Gastrocnemius medialis (tissue), 4 donors: ENCODE results near the gene CFAP77.

ENCODE experiments used
- CTCF ChIP-seq, 5 experiments: fragments of 450-650 bp in 3 of 5; fragments of 200-600 bp in 2 of 5; sonication (generic) in 2 of 5; IDR thresholded peaks in 4 of 5; conservative IDR thresholded peaks in 1 of 5; 1 replicate in 4 of 5; 2 replicates in 1 of 5; pipeline ENCODE4 v1.5.1; 2016 to 2019; ENCODE audit warnings: antibody characterized with exemption in 5 of 5, mild to moderate bottlenecking in 3 of 5, moderate library complexity in 3 of 5
- POLR2A ChIP-seq, 2 donors: fragments of 450-650 bp; IDR thresholded peaks; one replicate each; pipeline ENCODE4 v1.6.1; 2017; ENCODE audit warnings: antibody characterized with exemption in 2 of 2, mild to moderate bottlenecking in 2 of 2, moderate library complexity in 2 of 2

DNA sequence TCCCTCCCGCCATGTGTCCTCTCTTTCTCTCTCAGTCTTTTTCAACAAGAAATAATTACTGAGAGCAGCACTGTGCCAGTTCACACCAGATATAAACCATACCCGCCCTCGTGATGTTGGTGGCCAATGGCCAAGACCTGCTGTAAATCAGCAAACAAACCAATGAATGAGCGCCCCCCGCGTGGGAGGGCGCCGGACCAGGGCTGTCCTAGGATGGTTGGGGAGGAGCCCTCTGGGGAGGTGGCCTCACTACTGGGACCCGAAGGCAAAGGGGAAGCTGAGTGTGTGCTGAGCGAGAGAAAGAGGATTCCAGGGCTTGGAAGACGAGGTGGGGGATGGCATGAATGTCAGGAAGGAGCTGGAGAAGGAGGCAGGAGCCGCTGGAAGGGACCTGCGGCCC is 121.2 kb downstream of the CFAP77 start:
- TF ChIP-seq CTCF (IDR thresholded peaks at IDR 0.05 in 4 of 5, conservative IDR thresholded peaks at IDR 0.05 in 1 of 5) (no peak), POLR2A (IDR thresholded peaks at IDR 0.05) (no peak)
